ENCODE results near the gene BTN3A1. TPM values are rescaled to one million over a fixed set of nuclear protein-coding genes. Genes with fewer than 3 reads are reported as not detected.

The BTN3A1 gene
- total RNA-seq, 1 experiment from 2014 or later: 9.0 TPM

GRCh38 chr6:26431258-26432172 is 29.4 kb downstream of the BTN3A1 start:
- no peak for DNase-seq (ENCODE audit: low read depth, low spot score)
- no peaks in the 10 kb centered on the region for H3K79me2 ChIP-seq (ENCODE audit: insufficient read depth, low read length)
- no peaks in the 10 kb centered on the region for H3K27me3 ChIP-seq (ENCODE audit: insufficient read depth, low read length)
- no peak overlapping the region for H3K4me2 ChIP-seq (ENCODE audit: low read length)
- intact Hi-C loops (cut with micrococcal nuclease): no loop called here
- H3K9me3 ChIP-seq (ENCODE audit: control insufficient read depth in 1 of 2, insufficient read depth in 1 of 2, low read depth in 1 of 2, low read length in 2 of 2): peaks cover 0 to 7% of the 10 kb centered on the region in 2 experiments; a peak in 1 of 4 replicates
- TF ChIP-seq YY1 (IDR thresholded peaks at IDR 0.05; ENCODE audit: extremely low read depth, insufficient replicate concordance, low read depth, low read length): no peak
- no peak for TF ChIP-seq SP1 (IDR thresholded peaks at IDR 0.05; ENCODE audit: low read depth)
- TF ChIP-seq RAD21 (IDR thresholded peaks at IDR 0.05; ENCODE audit: low read depth): no peak
- TF ChIP-seq ZNF274 (IDR thresholded peaks at IDR 0.05; ENCODE audit: low read depth, low read length): no peak
- TF ChIP-seq MAX (IDR thresholded peaks at IDR 0.05): no peak
- no peak for TF ChIP-seq EZH2phosphoT487 (IDR thresholded peaks at IDR 0.05; ENCODE audit: borderline replicate concordance)
- no peak for TF ChIP-seq JUND (IDR thresholded peaks at IDR 0.05)
- TF ChIP-seq EGR1 (IDR thresholded peaks at IDR 0.05; ENCODE audit: low read depth): no peak
- no peak for TF ChIP-seq FOSL1 (IDR thresholded peaks at IDR 0.05; ENCODE audit: low read depth)
- no peak for TF ChIP-seq REST (IDR thresholded peaks at IDR 0.05; ENCODE audit: low read depth)
- no peak for TF ChIP-seq POLR2A (IDR thresholded peaks at IDR 0.05; ENCODE audit: borderline replicate concordance, extremely low read depth, insufficient read depth, insufficient read length)
- TF ChIP-seq CTCF (IDR thresholded peaks at IDR 0.05 in 2 of 3, conservative IDR thresholded peaks at IDR 0.05 in 1 of 3; ENCODE audit: borderline replicate concordance in 1 of 3, insufficient read depth in 1 of 3, low read depth in 2 of 3, low read length in 2 of 3): no peak
- TF ChIP-seq ZBTB33 (IDR thresholded peaks at IDR 0.05; ENCODE audit: extremely low read depth, insufficient replicate concordance, low read length): no peak
- TF ChIP-seq EZH2 (IDR thresholded peaks at IDR 0.05): no peak
- H3K9ac ChIP-seq (ENCODE audit: low read length): no peak overlapping the region
- peaks cover 0 to 3% of the 10 kb centered on the region in 2 experiments; a peak in 2 of 4 replicates for H3K36me3 ChIP-seq (ENCODE audit: control insufficient read depth in 1 of 2, insufficient read depth in 2 of 2, low read length in 2 of 2)
- H4K20me1 ChIP-seq (ENCODE audit: insufficient read depth): no peaks in the 10 kb centered on the region
- no peaks in the 10 kb centered on the region for H3K4me1 ChIP-seq (ENCODE audit: control insufficient read depth in 1 of 2, insufficient read depth in 2 of 2, low read length in 2 of 2)
- no TSS peak for BruUV-seq (replicated peaks)
- RAD21 ChIA-PET (ENCODE audit: low non-redundant PET in 1 of 2, low total read pairs in 2 of 2, uncharacterized antibody in 2 of 2, unreplicated experiment in 2 of 2): no interaction called here
- H3K4me3 ChIP-seq (replicated peaks in 1 of 2; ENCODE audit: low read depth in 1 of 2, low read length in 2 of 2): no peak overlapping the region
- CTCF ChIA-PET: no interaction called here
- H3K27ac ChIP-seq (ENCODE audit: low read depth, low read length): no peak overlapping the region
- no peaks in the 10 kb centered on the region for H3K9me2 ChIP-seq (ENCODE audit: insufficient read depth)
- ATAC-seq: no peak
- no peak overlapping the region for H2AFZ ChIP-seq (ENCODE audit: low read depth, low read length, poor library complexity, severe bottlenecking)
- POLR2A ChIA-PET: no interaction called here
